GM19238 (cell line): ENCODE data around the gene WDR70.
"Not testable (repeated sequence)": the region's sequence is repeated elsewhere in the genome, so short reads cannot be mapped to it uniquely, and the experiment has no call there.

Experiments
- DNase-seq: peaks from one replicate; pipeline ENCODE4 v3.0.0; 2011; ENCODE audit warnings: low spot score; ENCODE audit not compliant: insufficient read length

WDR70 gene

GRCh38 chr5:37679326-37679725 lies 300.2 kb downstream of the WDR70 start:
- not testable (repeated sequence) for DNase-seq

DNA sequence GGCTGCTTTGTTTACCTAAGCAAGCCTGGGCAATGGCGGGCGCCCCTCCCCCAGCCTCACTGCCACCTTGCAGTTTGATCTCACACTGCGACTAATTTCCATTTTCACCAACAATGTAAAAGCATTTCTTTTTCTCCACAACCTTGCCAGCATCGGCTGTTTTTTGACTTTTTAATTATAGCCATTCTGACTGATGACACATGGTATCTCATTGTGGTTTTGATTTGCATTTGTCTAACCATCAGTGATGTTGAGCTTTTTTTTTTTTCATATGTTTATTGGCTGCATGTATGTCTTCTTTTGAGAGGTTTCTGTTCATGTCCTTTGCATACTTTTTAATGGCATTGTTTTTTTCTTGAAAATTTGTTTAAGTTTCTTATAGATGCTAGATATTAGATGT lies 300.8 kb downstream of the WDR70 start:
- not testable (repeated sequence) for DNase-seq

DNA sequence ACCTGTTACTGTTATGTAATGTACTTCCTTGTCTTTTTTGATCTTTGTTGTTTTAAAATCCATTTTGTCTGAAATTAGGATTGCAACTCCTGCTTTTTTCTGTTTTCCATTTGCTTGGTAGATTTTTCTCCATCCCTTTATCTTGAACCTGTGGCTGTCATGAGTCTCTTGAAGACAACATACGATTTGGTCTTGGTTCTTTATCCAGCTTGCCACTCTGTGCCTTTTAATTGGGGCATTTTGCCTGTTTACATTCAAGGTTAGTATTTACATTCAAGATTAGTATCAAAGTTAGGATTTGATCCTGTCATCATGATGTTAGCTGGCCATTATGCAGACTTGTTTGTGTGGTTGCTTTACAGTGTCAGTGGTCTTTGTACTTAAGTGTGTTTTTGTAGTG lies 304.0 kb downstream of the WDR70 start:
- DNase-seq = no peak

- DNase-seq = no peak
These were observed 306.1 kb downstream of the WDR70 start for GRCh38 chr5:37685211-37685610.

- DNase-seq = no peak
These were observed 306.7 kb downstream of the WDR70 start for GRCh38 chr5:37685816-37686215.

DNA sequence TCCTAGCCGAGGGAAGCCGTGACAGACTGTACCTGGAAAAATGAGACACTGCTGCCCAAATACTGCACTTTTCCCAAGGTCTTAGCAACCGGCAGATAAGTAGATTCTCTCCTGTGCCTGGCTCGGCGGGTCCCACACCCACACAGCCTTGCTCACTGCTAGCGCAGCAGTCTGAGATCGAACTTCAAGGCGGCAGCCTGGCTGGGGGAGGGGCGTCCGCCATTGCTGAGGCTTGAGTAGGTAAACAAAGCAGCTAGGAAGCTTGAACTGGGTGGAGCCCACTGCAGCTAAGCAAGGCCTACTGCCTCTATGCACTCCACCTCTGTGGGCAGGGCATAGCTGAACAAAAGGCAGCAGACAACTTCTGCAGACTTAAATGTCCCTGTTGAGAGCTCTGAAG lies 309.8 kb downstream of the WDR70 start:
- not testable (repeated sequence) for DNase-seq

DNA sequence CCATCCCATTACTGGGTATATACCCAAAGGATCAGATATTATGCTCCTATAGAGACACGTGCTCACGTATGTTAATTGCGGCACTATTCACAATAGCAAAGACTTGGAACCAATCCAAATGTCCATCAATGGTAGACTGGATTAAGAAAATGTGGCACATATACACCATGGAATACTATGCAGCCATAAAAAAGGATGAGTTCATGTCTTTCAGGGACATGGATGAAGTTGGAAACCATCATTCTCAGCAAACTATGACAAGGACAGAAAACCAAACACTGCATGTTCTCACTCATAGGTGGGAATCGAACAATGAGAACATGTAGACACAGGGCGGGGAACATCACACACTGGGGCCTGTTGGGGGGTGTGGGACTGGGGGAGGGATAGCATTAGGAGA lies 315.2 kb downstream of the WDR70 start:
- not testable (repeated sequence) for DNase-seq

- no peak for DNase-seq
These were observed 315.7 kb downstream of the WDR70 start for GRCh38 chr5:37694867-37695266.

DNA sequence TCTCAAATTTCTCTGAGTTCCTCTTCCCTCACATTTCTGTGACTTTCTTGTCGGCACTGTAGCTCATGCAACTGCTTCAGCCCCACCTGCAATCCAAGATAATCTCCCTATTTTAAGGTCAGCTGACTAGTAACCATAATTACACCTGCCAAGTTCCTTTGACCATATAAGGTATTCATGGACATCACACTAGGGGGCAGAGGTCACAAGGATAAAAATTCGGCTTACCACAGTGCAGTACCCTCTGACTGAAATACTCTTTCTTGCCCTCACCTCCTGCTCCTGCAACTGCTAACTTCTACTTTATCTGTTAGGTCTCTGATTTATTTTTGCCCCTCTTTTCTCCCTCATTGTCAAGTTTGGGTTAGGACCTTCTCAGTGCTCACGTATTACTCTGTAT lies 316.5 kb downstream of the WDR70 start:
- no peak for DNase-seq

DNA sequence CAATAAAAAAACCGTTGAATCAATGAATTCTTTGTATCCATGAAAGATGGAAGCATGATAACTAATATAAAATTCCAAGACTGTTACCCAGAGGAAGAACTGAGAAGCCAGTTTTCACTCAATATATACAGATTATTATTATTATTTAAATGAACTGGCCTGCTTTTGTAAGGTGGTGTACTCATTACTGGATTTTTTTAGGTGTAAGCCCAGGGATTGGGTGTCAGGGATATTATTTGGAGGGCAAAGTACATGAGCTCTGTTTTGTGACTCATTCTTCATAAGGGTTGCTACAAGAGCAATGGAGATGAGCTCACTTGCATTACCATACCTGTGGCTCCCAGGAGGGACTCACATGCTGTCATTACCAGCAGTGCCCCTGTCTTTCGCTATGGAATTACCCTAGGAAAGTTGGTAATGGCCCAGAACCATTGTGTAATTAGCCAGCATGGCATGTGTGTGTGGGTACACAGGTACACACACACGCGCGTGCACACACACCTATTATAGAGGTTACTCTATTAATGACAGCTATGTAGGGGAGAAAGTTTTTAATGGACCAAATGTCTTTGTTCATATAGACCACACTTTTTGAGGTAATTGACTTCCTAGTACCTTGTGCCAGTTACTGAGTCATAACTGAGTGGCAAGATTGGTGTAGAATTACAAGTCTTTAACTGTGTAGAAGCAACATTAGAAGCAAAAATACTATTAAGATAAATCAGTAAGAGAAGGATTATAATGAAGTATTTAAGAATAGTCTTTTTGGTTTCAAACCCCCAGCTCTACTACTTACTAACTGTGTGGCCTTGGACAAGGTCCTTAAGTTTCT lies 317.3 kb downstream of the WDR70 start:
- DNase-seq = no peak

GRCh38 chr5:37701868-37702267 lies 322.8 kb downstream of the WDR70 start:
- DNase-seq = no peak

DNA sequence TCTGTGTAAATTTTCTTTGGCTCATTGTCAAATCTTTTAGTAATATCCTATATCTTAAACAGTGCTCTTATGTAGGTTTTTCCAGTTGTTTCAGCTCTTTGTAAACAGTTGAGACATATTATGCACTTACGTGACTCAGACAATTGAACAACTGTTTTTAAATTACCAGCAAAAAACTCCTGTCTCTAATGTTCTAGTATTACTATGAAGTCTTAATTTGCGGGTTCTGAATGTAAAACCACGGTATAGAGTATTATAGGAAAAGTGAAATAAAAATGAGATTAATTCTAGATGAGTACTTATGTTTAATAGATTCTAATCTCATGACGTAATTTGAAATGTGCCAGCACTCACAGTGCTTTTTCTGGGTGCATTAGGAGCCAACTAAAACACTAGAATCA lies 324.7 kb downstream of the WDR70 start:
- no peak for DNase-seq

- no peak for DNase-seq
These were observed 325.3 kb downstream of the WDR70 start for GRCh38 chr5:37704406-37704805.

GRCh38 chr5:37709020-37709419 lies 329.9 kb downstream of the WDR70 start:
- no peak for DNase-seq

DNA sequence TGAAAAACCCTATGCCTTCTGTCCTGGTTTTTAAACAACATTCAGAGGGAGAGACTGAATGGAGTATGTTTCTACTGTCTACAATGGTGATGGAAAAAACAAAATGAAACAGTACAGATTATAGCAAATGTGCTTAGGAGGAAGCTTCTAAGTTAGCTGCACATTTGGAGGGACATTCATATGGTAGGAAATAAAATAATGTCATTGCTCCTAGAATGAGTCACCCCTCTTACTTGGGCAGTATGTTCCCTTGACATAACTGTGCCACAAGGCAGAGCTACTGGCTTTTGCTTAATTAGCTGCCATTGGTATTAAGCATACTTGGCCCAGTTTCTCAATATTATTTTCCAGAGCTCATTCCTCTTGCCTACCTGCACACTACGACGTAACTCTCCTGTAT lies 331.8 kb downstream of the WDR70 start:
- DNase-seq = no peak

DNA sequence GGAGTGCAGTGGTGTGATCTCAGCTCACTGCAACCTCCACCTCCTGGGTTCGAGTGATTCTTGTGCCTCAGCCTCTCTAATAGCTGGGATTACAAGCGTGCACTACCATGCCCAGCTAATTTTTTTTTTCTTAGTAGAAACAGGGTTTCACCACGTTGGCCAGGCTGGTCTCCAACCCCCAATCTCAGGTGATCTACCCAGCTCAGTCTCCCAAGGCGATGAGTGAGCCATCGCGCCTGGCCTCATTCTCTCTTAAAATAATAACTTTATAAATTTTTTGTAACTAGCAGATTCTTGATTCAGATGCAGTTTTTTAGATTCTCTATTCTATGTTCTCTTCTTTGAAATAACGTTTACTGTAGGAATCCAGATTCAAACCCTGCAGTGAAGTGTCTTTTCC lies 333.6 kb downstream of the WDR70 start:
- DNase-seq = no peak

DNA sequence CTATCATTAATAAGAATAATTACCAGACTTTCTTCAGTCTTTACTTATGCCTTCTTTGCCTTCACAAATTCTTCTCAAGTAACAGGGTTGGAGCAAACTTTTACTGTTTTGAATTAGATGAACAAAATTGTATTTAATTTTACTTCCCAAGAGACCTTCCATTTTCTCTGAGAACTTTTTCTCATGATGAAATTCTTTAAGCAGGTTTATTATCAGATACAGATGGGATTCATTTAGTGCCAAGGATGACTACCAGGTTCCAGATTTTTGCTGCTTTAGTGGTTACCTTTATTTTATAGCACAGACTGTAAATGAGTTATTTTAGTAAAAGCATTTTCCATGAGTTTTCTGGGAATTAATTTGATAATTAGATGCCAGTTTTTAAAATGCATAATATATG lies 335.6 kb downstream of the WDR70 start:
- DNase-seq = no peak

GRCh38 chr5:37715361-37715760 lies 336.2 kb downstream of the WDR70 start:
- DNase-seq = no peak

DNA sequence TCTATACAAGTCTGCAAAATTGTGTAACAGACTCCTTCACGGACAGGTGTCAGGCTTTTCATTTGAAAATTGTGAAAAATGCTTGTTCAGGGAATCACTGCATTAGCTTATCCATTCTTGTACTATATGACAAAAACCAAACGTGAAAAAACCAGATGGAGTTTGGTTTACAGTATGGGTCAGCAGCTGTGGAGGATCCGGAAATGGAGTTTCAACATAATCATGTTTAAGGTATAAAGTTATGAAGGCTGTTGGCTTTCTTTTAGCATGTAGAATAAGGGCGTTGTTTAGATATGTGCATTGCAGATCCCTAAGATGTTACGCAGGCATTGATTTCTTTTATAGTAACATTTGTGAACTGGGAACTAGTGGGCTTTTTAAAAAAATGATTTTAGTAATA lies 336.9 kb downstream of the WDR70 start:
- no peak for DNase-seq

DNA sequence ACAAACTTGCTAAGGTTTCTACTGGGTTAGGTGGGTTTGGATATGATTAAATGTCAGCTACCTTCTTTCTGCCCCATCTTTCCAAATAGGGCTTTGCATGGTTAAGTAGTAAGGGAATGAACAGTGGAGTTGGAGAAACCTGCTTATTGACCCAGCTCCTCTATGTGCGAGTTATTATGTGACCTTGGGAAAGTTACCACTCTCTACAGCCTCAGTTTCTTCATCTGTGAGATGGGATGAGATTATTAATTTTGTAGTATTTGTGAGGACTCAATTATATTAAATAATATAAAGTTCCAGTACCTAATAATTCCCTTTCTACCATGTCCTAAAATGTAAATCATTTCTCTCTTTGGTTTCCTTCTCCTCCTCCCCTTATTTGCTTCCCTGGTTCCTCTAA lies 337.3 kb downstream of the WDR70 start:
- DNase-seq = no peak

DNA sequence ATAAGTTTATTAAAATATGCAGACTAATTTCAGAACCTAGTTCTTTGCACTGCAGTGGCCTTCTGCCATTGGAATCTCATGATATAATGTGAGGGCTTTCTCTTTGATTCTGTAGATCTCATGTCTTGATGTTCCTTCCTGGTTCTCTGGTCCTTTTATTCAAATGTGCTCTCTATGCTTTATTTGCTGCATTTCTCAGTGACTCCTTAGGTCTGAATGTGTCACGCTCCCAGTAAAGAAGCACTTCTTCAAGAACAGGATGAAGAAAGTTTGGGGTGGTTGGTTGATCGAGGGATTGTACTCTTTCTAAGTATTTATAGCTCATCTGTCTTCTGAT lies 338.1 kb downstream of the WDR70 start:
- DNase-seq = no peak

- no peak for DNase-seq
These were observed 338.7 kb downstream of the WDR70 start for GRCh38 chr5:37717613-37718431.

- DNase-seq = no peak
These were observed 341.4 kb downstream of the WDR70 start for GRCh38 chr5:37720550-37720952.
